Activated naive CD8-positive, alpha-beta T cell (primary cell): Measurements from ENCODE around the gene S100A13.

Experiments used
- H3K27ac Mint-ChIP-seq: one replicate; pipeline ENCODE4 v1.8.0; 2021; ENCODE audit warnings: mixed read lengths
- H3K27me3 Mint-ChIP-seq: one replicate; pipeline ENCODE4 v1.8.0; 2021; ENCODE audit warnings: mixed read lengths
- H3K36me3 Mint-ChIP-seq: one replicate; pipeline ENCODE4 v1.8.0; 2021; ENCODE audit warnings: mixed read lengths
- H3K4me1 Mint-ChIP-seq: one replicate; pipeline ENCODE4 v1.8.0; 2021; ENCODE audit warnings: low read depth, mixed read lengths
- H3K4me3 Mint-ChIP-seq: one replicate; pipeline ENCODE4 v1.8.0; 2021; ENCODE audit warnings: mild to moderate bottlenecking, mixed read lengths
- H3K9me3 Mint-ChIP-seq: one replicate; pipeline ENCODE4 v1.8.0; 2021; ENCODE audit warnings: low read depth, mixed read lengths

The S100A13 gene

DNA sequence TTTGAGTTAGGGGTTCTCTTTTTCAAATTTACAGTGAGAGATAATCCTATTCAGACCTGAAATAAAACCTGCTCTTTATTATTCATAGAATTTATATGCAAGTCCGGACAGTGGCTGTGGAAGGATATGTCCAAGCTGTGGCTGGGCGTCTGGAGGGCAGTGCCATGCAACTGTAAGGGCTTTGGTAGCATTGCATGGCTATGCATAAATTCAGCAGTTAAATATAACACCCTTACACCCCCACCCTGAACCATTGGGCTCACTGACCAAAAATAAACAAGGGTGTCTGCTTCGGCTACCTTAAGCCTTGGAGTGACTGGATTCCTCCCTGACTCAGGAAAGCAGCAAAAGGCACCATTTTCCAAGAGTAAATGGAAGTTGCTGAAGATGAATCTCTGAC lies 12.0 kb upstream of the S100A13 start:
- H3K9me3 Mint-ChIP-seq, result no peaks in the 10 kb centered on the region
- no peaks in the 10 kb centered on the region for H3K27me3 Mint-ChIP-seq
- peaks cover 18% of the 10 kb centered on the region for H3K36me3 Mint-ChIP-seq
- H3K27ac Mint-ChIP-seq, result peak overlapping the region; percentile 46
- no peak overlapping the region for H3K4me3 Mint-ChIP-seq
- H3K4me1 Mint-ChIP-seq, result peaks cover 58% of the 10 kb centered on the region

GRCh38 chr1:153638261-153638660 lies 11.0 kb upstream of the S100A13 start:
- H3K27me3 Mint-ChIP-seq, result no peaks in the 10 kb centered on the region
- peaks cover 52% of the 10 kb centered on the region for H3K4me1 Mint-ChIP-seq
- H3K4me3 Mint-ChIP-seq, result no peak overlapping the region
- H3K27ac Mint-ChIP-seq, result peak overlapping the region; percentile 34
- peaks cover 12% of the 10 kb centered on the region for H3K36me3 Mint-ChIP-seq
- no peaks in the 10 kb centered on the region for H3K9me3 Mint-ChIP-seq

DNA sequence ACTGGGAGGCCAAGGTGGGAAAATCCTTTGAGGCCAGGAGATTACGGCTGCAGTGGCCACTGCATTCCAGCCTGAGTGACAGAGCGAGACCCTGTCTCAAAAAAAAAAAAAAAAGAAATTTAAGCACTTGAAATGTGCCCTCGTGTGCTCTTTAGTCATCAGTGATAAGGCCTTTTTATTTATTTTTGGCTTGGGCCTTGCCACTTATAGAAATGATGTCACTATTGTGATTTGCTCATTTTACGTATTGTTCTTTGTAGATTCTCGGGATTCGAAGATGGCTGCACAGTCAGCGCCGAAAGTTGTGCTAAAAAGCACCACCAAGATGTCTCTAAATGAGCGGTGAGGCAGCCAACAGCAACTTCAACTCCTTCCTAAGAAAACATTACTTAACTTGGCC lies 9.0 kb upstream of the S100A13 start:
- Mint-ChIP-seq H3K9me3 (no peaks in the 10 kb centered on the region), H3K27ac (peak overlapping the region; percentile 88), H3K36me3 (peaks cover 12% of the 10 kb centered on the region), H3K4me3 (peak overlapping the region; percentile 99), H3K27me3 (no peaks in the 10 kb centered on the region), H3K4me1 (peaks cover 53% of the 10 kb centered on the region)

- Mint-ChIP-seq H3K9me3 (no peaks in the 10 kb centered on the region), H3K36me3 (peaks cover 12% of the 10 kb centered on the region), H3K4me3 (peak overlapping the region; percentile 99), H3K27ac (peak overlapping the region; percentile 78), H3K4me1 (peaks cover 52% of the 10 kb centered on the region), H3K27me3 (no peaks in the 10 kb centered on the region)
Measured at GRCh38 chr1:153635872-153636271, 8.6 kb upstream of the S100A13 start.

- peaks cover 49% of the 10 kb centered on the region for H3K4me1 Mint-ChIP-seq
- no peaks in the 10 kb centered on the region for H3K27me3 Mint-ChIP-seq
- H3K4me3 Mint-ChIP-seq, result peak within 1 kb of the TSS; percentile 99
- H3K9me3 Mint-ChIP-seq, result no peaks in the 10 kb centered on the region
- H3K36me3 Mint-ChIP-seq, result peaks cover 12% of the 10 kb centered on the region
- H3K27ac Mint-ChIP-seq, result peak within 1 kb of the TSS; percentile 99
Measured at GRCh38 chr1:153633754-153634665, 6.7 kb upstream of the S100A13 start, which contains the start of gene CHTOP. TSS of gene CHTOP (plus strand) at chr1:153634066. CDS start at chr1:153636589, 2,523 bp downstream.

DNA sequence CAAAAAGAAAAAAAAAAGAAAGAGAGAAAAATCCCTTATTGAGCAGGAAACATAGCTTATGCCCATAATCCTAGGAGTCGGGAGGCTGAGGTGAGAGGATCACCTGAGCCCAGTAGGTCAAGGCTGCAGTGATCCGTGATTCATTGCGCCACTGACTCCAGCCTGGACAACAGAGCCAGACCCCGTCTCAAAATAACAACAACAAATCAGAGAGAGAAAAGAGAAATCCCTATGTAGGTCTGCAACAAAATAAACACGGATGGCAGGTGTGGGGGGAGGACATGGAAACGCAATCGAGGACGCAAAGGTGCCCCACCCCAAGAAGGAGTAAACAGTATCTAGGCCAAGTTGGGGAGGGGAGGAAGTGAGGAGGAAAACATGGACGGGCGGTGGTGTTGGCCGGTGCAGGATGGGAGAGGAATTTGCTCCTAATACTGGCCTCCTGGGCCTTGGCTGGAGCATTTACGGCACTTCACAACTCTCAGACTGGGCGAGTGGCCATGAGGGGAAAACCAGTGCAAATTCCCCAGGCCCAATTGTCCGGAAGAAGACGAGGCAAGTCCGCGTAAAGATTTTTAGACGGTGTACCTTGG lies 6.0 kb upstream of the S100A13 start:
- peak overlapping the region; percentile 99 for H3K27ac Mint-ChIP-seq
- no peaks in the 10 kb centered on the region for H3K9me3 Mint-ChIP-seq
- H3K4me3 Mint-ChIP-seq, result peak overlapping the region; percentile 99
- H3K27me3 Mint-ChIP-seq, result no peaks in the 10 kb centered on the region
- H3K4me1 Mint-ChIP-seq, result peaks cover 45% of the 10 kb centered on the region
- H3K36me3 Mint-ChIP-seq, result peaks cover 12% of the 10 kb centered on the region

DNA sequence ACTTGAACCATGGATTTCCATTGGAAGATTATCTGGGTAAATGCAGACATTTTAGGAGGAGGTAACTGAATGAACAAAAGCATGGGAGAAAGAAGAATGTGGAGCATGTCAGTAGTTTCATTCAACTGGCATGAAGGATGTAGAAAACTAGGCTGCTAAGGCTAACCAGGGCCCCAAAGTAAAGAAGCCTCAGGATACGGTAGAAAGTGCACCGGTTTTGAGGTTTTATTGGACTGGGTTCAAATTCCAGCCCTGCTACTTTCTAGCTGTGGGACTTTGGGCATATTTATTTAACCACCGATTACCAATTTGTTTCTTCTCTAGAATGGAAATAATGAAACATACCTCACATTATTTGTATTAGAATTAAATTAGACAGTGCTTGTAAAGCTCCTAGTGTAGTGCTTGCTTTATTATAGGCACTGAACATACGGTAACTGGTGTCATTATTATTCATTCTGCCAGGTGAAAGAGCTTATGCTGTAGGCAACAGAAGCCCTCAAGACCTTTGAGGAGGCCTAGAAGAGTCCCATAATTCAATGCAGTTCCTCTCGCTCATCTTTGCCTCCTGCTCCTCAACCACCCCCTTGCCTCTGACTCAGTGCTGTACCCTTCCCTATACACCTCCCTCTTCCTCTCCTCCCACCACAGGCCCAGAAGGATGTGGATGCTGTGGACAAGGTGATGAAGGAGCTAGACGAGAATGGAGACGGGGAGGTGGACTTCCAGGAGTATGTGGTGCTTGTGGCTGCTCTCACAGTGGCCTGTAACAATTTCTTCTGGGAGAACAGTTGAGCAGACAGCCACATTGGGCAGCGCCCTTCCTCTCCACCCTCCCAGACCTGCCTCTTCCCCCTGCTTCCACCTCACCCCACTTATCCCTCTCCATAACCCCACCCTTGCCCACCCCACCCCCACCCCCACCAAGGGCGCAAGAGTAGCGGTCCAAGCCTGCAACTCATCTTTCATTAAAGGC lies 4.0 kb upstream of the S100A13 start:
- Mint-ChIP-seq H3K4me3 (no peak overlapping the region), H3K36me3 (peaks cover 2% of the 10 kb centered on the region), H3K4me1 (peaks cover 30% of the 10 kb centered on the region), H3K27ac (peak overlapping the region; percentile 22), H3K9me3 (no peaks in the 10 kb centered on the region), H3K27me3 (no peaks in the 10 kb centered on the region)

DNA sequence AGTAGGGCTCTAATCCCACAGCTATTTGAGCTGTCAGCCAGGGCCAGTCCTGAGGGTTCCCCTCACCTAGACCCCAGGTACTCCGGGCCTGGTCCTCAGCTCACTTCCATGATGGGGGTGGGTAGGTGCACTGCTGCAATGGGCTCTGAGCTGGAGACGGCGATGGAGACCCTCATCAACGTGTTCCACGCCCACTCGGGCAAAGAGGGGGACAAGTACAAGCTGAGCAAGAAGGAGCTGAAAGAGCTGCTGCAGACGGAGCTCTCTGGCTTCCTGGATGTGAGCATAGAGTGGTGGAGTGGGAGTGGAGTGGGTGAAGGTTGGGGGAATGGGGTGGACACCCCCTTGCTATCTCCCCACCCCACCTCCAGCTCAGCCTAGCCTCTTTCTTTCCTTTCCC lies 3.1 kb upstream of the S100A13 start:
- Mint-ChIP-seq H3K4me3 (no peak overlapping the region), H3K27ac (no peak overlapping the region), H3K36me3 (peaks cover 2% of the 10 kb centered on the region), H3K9me3 (no peaks in the 10 kb centered on the region), H3K27me3 (no peaks in the 10 kb centered on the region), H3K4me1 (peaks cover 23% of the 10 kb centered on the region)

DNA sequence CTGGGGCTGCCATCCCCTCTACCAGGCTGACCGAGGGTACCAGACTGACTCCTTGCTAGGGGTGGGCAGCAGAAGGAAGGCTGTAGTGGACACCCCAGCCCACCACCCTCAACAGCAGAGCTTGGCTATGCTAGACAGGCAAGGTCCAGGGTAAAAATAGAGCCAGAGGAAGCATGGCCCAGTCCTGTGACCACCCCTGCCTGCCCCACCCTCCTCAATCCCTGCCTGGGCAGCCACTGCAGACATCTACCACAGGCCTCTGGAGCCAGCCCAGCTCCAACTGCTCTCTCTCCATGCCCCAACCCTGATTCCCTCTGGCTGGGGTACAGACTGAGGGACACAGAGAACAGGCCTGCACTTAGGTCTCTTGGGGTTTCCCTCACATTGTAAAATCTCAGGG lies 2.7 kb upstream of the S100A13 start:
- Mint-ChIP-seq H3K9me3 (no peaks in the 10 kb centered on the region), H3K27me3 (no peaks in the 10 kb centered on the region), H3K4me3 (no peak overlapping the region), H3K27ac (no peak overlapping the region), H3K36me3 (peaks cover 2% of the 10 kb centered on the region), H3K4me1 (peaks cover 23% of the 10 kb centered on the region)

DNA sequence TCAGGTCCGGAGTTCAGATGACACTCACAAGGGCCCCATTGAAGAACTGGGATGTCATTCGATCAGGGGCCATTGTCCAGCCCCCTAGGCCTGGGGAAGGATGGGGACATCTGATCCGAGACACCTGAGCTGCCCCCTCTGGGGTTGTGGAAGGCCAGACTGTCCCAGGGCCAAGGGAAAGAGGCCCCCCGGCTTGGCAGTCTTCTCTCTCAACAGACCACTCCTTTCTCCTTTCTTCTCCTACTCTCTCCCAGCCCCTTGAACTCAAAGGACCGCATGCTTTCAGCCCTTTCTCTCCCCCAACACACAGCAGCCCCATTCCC lies 2.0 kb upstream of the S100A13 start:
- peaks cover 23% of the 10 kb centered on the region for H3K4me1 Mint-ChIP-seq
- H3K9me3 Mint-ChIP-seq, result no peaks in the 10 kb centered on the region
- peaks cover under 1% of the 10 kb centered on the region for H3K36me3 Mint-ChIP-seq
- H3K27me3 Mint-ChIP-seq, result no peaks in the 10 kb centered on the region
- H3K4me3 Mint-ChIP-seq, result no peak overlapping the region
- H3K27ac Mint-ChIP-seq, result no peak overlapping the region

DNA sequence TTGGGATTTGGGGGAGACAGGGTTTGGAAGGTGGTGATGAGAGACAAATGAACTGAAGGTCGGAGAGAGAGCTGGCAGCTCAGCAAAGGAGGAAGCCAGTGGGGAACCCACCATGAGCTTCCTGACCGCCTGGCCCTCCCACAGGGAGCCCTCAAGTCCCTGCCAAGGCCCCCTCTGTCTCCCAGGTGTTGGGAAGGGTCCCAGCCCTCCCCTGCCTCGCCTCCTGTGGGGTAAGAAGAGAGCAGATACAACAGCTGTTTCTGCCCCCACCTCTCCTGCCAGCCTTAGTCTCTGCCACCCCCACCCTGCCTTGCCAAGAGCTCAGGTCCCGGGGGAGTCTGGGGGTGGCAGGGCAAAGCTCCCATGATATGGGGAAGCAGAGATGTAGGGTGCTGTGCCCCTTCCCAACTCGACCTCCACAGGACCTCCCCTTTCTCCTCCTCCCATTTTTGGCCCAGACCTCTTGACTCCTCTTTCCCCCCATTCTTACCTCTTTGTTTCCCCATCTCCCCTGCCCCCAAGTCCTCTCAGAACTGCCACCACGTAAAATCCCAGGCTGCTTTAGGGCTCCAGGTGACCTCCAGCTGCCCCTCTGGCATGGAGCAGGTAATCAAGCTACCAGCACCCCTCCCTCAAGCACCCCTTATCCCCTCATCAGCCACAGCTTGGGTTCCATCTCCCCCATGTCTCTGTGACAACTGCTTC lies 1.5 kb upstream of the S100A13 start:
- Mint-ChIP-seq H3K27me3 (no peaks in the 10 kb centered on the region), H3K9me3 (no peaks in the 10 kb centered on the region), H3K4me1 (peaks cover 23% of the 10 kb centered on the region), H3K27ac (no peak overlapping the region), H3K4me3 (no peak overlapping the region), H3K36me3 (no peaks in the 10 kb centered on the region)

DNA sequence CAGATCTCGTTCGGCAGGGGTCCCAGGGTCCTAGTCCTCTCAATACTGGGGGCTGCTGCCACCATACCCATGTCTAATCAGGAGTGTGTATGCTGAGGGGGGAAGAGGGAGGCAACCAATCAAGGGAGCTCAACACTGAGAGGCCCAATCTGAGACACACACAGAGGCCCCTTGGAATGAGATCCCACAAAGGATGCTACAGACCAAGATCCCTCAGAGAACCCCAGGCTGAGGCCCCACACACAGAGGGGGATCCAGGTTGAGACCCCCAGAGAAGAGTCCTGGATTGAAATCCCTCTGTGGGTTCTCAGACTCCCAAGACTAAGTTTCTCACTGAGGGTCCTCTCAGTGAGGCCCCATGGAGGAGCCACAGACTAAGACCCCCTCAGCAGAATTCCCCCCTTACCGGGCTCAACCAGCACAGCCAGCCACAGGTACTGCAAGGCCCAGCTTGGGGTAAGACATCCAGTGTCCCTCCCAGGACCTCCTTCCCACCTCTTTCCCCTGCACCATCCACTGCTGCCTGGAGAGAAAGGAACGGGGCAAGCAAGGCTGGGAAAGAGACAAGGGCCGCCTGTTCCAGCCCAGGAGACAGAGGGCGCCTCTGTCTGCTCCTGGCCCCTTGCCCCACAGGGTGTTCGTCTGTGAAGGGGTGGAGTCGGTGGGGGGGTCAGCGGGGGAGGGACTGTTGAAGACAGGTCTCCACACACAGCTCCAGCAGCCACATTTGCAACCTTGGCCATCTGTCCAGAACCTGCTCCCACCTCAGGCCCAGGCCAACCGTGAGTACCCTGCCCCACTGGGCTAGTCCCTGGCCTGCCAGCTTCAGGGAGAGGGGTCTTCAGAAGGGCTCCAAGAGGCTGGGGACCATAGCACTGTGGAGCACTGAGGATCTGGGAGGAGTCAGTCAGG lies 666 bp upstream of the S100A13 start, which contains the start of gene S100A1:
Gene S100A1, plus strand, starts transcription at position 720 of the 912 bp plus-strand sequence. CDS start 2,088 bp downstream, outside the sequence.
- Mint-ChIP-seq H3K27ac (no peak within 1 kb of the TSS), H3K4me1 (peaks cover 15% of the 10 kb centered on the region), H3K9me3 (no peaks in the 10 kb centered on the region), H3K27me3 (no peaks in the 10 kb centered on the region), H3K36me3 (no peaks in the 10 kb centered on the region), H3K4me3 (no peak within 1 kb of the TSS)

DNA sequence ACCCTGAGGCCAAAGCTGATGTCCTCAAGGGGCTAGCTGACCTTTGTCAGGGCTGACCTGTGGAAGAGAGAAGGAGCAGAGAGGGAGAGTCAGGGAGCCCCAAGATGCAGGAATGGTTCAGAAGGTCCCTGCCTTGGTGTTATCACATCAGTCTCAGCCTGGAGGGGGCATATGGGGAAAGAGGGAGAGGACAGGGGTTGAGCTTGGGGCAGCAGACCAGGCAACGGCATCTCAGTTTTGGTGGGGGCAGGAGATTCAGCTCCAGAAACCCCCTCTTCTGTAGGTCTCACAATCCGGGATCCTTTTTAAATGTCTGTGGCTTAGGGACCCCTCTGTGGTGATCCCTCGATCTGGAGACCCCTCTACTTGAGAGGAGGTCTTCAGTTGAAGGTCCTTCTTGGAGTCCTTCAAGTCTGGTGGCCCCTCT lies 815 bp downstream of the S100A13 start:
- Mint-ChIP-seq H3K27ac (no peak overlapping the region), H3K4me1 (peaks cover 6% of the 10 kb centered on the region), H3K36me3 (no peaks in the 10 kb centered on the region), H3K9me3 (no peaks in the 10 kb centered on the region), H3K27me3 (no peaks in the 10 kb centered on the region), H3K4me3 (no peak overlapping the region)
